Colonic mucosa (tissue), 4 donors: ENCODE data around the gene ZNF605. TPM values are rescaled to one million over a fixed set of nuclear protein-coding genes. Genes with fewer than 3 reads are reported as not detected.

Source experiments
- DNase-seq: peaks from one replicate; pipeline ENCODE4 v3.0.0-alpha.2; 2020
- H3K27ac ChIP-seq: fragments of 200-600 bp; one replicate; pipeline ENCODE4 v1.8.0; 2021
- H3K27me3 ChIP-seq: fragments of 200-600 bp; one replicate; pipeline ENCODE4 v1.8.0; 2021
- H3K36me3 ChIP-seq: fragments of 200-600 bp; one replicate; pipeline ENCODE4 v1.8.0; 2021
- H3K4me1 ChIP-seq: fragments of 200-600 bp; one replicate; pipeline ENCODE4 v1.8.0; 2021; ENCODE audit warnings: mild to moderate bottlenecking
- H3K4me3 ChIP-seq: fragments of 200-600 bp; one replicate; pipeline ENCODE4 v1.8.0; 2021
- H3K9ac ChIP-seq, 2 donors: one replicate each; pipeline ENCODE4 v1.7.0; 2013; ENCODE audit warnings: control low read depth in 2 of 2, low read depth in 2 of 2, low read length in 2 of 2
- H3K9me3 ChIP-seq: fragments of 200-600 bp; one replicate; pipeline ENCODE4 v1.8.0; 2021
- intact Hi-C: fragments of 100-400 bp; cut with DNase I; formaldehyde crosslinking; loops from one replicate; pipeline ENCODE4 v1.14.1; 2022
- total RNA-seq, 2 donors: library from RNA; stranded (reverse); fragmentation: NEBNext Ultra II Directional in 1 of 2; extraction: Animal tissue kit (Norgen Biotek cat#: 25700) in 1 of 2; gene quantifications; one replicate each; pipeline ENCODE4 v1.2.1, GENCODE V29; 2021
- TF ChIP-seq, protein P1 (sequence below): fragments of 200-600 bp; IDR thresholded peaks from one replicate; pipeline ENCODE4 v1.8.0; 2022; ENCODE audit warnings: antibody characterized with exemption, mild to moderate bottlenecking
- donor health status: healthy.
- donor health status: DM: no; HTN: no; CAD: no.
- donor health status: DM: no; HTN: no; CAD: no.

Gene ZNF605
- total RNA-seq, 2 donors from 2014 or later: 7.5 to 8.3 TPM

DNA sequence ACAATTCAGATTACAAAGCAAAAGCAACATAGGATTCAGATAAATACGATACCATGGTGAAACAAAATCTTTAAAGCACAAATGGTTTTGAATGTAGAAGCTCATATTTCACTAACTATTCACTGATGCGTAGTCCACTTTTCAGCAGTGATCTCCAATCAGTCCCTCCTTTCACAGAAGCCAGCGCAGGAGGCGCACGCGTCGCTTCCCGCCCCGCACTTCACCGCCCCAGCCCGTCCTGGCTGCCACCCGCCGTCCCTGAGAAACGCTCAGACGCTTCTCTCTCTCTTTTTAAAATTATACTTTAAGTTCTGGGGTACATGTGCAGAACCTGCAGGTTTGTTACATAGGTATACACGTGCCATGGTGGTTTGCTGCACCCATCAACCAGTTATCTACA is 48.9 kb downstream of the ZNF605 start:
- TF ChIP-seq, protein P1, sequence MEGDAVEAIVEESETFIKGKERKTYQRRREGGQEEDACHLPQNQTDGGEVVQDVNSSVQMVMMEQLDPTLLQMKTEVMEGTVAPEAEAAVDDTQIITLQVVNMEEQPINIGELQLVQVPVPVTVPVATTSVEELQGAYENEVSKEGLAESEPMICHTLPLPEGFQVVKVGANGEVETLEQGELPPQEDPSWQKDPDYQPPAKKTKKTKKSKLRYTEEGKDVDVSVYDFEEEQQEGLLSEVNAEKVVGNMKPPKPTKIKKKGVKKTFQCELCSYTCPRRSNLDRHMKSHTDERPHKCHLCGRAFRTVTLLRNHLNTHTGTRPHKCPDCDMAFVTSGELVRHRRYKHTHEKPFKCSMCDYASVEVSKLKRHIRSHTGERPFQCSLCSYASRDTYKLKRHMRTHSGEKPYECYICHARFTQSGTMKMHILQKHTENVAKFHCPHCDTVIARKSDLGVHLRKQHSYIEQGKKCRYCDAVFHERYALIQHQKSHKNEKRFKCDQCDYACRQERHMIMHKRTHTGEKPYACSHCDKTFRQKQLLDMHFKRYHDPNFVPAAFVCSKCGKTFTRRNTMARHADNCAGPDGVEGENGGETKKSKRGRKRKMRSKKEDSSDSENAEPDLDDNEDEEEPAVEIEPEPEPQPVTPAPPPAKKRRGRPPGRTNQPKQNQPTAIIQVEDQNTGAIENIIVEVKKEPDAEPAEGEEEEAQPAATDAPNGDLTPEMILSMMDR: no peak
- Histone ChIP-seq H3K9ac (no peak overlapping the region), H3K27me3 (no peaks in the 10 kb centered on the region), H3K4me1 (peaks cover 4% of the 10 kb centered on the region), H3K27ac (no peak overlapping the region), H3K36me3 (no peaks in the 10 kb centered on the region), H3K9me3 (no peaks in the 10 kb centered on the region), H3K4me3 (no peak overlapping the region)
- intact Hi-C loops: loop anchor here (10.0 kb wide), 1 partner anchor 142 kb away; the partner anchor contains the start of gene ANKLE2
- no peak for DNase-seq

DNA sequence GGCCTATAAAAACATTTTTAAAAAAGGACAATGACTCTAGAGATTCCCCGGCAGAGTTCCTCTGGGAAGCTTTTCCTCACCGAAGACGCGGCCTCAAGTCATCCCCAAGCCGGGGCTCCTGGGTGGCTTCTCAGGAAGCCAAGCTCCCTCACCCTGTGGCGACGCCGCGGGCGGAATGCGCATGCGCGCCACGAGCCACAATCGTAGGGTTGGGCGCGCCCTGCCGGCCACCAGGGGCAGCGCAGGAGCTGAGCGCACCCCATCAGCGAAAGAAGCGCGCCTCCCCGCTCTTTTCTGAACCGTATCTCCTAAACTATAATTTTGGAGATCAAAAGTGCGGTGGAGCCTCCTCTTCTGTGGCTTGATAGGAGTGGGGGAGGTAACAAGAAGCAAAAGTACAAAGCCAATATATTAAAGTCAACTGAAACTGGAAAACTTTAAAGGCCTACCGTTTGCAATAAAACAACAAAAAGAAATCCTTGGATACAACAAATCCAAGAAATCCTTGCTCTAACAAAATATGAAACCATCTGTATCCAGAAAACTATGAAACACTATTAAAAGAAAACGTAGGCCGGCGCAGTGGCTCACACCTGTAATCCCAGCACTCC is 51.3 kb downstream of the ZNF605 start:
- H3K9ac ChIP-seq: no peak overlapping the region
- no peak overlapping the region for H3K27ac ChIP-seq
- H3K36me3 ChIP-seq: no peaks in the 10 kb centered on the region
- DNase-seq: peak; percentile 83
- TF ChIP-seq, protein P1: peak; percentile 86
- intact Hi-C loops: loop anchor here (10.0 kb wide), 1 partner anchor 140 kb away; the partner anchor contains the start of gene ANKLE2
- H3K4me1 ChIP-seq: peaks cover 4% of the 10 kb centered on the region
- H3K27me3 ChIP-seq: no peaks in the 10 kb centered on the region
- no peaks in the 10 kb centered on the region for H3K9me3 ChIP-seq
- H3K4me3 ChIP-seq: peak overlapping the region; percentile 19

DNA sequence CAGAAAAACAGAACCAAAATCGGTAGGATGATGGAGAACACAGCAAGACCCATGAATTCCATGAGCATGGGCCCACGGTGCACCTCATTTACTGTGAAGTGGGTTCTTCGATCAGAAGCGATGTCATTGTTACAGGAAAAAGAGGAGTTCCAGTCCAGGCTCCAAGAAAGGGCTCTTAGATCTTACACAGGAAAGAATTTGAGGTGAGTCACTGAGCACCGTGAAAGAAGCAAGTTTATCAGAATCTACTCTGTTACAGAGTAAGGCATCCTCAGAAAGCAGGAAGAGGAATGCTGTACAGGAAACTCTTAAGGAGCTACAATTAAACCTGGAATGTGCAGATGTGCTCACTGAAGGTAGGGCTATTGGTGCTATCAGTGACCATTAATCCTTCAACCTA is 57.1 kb downstream of the ZNF605 start:
- Histone ChIP-seq H3K4me3 (no peak overlapping the region), H3K36me3 (no peaks in the 10 kb centered on the region), H3K4me1 (no peaks in the 10 kb centered on the region), H3K9me3 (no peaks in the 10 kb centered on the region), H3K27me3 (no peaks in the 10 kb centered on the region), H3K9ac (no peak overlapping the region), H3K27ac (no peak overlapping the region)
- intact Hi-C loops: no loop called here
- no peak for DNase-seq
- TF ChIP-seq, protein P1: no peak

DNA sequence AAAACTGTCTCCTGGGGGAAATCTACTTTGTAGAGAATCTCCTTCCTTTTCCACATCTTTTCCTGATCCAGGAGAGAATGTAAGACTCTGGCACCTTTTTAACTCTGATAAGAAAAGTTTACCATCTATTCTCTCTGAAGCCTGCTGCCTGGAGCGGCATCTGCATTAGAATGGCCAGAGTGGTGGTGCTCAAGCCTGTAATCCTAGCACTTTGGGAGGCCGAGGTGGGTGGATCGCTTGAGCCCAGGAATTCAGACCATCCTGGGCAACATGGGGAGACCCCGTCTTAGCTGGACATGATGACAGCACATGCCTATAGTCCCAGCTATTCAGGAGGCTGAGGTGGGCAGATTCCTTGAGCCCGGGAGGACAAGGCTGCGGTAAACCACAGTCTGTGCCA is 67.3 kb downstream of the ZNF605 start:
- H3K4me1 ChIP-seq: no peaks in the 10 kb centered on the region
- no peak overlapping the region for H3K9ac ChIP-seq
- DNase-seq: no peak
- H3K4me3 ChIP-seq: no peak overlapping the region
- no peaks in the 10 kb centered on the region for H3K9me3 ChIP-seq
- H3K27me3 ChIP-seq: no peaks in the 10 kb centered on the region
- TF ChIP-seq, protein P1: no peak
- intact Hi-C loops: no loop called here
- H3K27ac ChIP-seq: no peak overlapping the region
- H3K36me3 ChIP-seq: no peaks in the 10 kb centered on the region

DNA sequence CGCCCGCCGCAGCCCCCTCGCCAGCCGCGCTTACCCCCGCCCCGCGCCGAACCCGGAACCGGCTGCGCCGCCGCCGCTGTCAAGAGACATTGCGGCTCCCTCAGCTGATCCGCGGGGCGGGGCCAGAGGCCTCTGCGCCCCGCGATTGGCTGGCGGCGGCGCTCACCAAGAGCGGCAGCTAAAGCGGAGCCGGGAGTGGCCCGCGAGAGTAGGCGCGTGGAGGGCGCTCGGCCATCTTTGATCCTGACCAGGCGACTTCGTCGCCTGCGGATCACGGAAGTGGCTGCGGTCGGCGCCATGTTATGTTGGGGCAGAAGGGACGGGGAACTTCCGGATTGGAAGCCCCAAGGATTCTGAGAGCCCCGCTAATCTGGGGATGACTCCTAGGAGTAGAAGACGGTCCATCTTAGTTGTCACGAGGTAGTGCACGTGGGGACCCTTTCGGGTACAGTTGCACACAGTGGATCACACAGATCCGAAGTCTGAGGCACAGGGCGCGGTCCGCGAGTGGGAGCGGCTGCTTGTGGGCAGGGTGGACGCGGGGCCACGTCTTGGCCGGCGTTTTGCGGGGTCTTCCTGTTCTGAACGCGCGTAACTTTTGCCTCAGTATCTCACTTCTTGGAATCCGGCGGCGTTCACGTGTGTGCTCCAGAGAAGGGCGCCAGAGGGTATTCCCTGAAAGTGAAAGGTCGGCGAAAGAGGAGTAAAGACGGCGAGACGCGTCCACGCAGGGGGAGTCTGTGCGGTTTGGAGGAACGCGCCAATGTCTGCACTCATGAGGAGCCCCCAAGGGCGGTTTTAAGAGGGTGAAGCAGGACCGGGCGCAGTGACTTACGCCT is 68.4 kb downstream of the ZNF605 start, which contains the start of gene CHFR:
Gene CHFR (minus strand): TSS at position 93 of the 839 bp plus-strand sequence. CDS start 277 bp downstream, outside the sequence.
- peak within 1 kb of the TSS; percentile 93 for H3K27ac ChIP-seq
- TF ChIP-seq, protein P1: no peak
- H3K36me3 ChIP-seq: no peaks in the 10 kb centered on the region
- H3K4me1 ChIP-seq: no peaks in the 10 kb centered on the region
- H3K9ac ChIP-seq: peak within 1 kb of the TSS; percentile 78 to 89
- H3K4me3 ChIP-seq: peak within 1 kb of the TSS; percentile 95
- DNase-seq: peak; percentile 95
- intact Hi-C loops: no loop called here
- no peaks in the 10 kb centered on the region for H3K27me3 ChIP-seq
- H3K9me3 ChIP-seq: no peaks in the 10 kb centered on the region
